Sigmoid colon (tissue), 3 donors: Measurements from ENCODE around the gene PAK2.

Experiments
- CTCF ChIP-seq, 4 experiments: fragments of 450-650 bp in 3 of 4; fragments of 200-600 bp in 1 of 4; IDR thresholded peaks; one replicate each; pipeline ENCODE4 v1.5.1; 2016 to 2019; ENCODE audit warnings: antibody characterized with exemption in 4 of 4, mild to moderate bottlenecking in 3 of 4, moderate library complexity in 2 of 4
- POLR2A ChIP-seq, 2 donors: fragments of 450-650 bp; IDR thresholded peaks; one replicate each; pipeline ENCODE4 v1.6.1; 2016; ENCODE audit warnings: antibody characterized with exemption in 2 of 2, mild to moderate bottlenecking in 2 of 2, moderate library complexity in 2 of 2

DNA sequence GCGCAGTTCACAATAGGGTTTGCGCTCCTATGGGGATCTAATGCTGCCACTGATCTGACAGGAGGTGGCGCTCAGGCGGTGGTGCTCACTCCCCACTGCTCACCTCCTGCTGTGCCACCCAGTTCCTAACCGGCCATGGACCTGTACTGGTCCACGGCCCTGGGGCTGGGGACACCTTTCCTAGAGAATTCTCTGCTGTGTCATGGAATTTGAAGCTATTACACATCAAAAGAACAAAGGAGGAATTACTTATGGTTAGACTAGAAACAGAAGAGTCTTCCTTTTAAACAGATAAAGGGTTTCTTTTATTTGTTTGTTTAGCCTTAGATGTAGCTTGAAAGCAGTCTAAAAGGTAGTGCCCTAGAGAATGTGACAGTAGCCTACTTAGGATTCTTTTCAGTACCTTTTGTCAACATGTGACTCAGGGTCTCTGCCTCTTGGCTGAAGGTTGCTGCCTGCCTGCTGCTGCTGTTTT lies 50.3 kb downstream of the PAK2 start:
- no peak for TF ChIP-seq POLR2A (IDR thresholded peaks at IDR 0.05)
- no peak for TF ChIP-seq CTCF (IDR thresholded peaks at IDR 0.05)
